ENCODE measurements around the gene NFIA. TPM values are rescaled to one million over a fixed set of nuclear protein-coding genes. Genes with fewer than 3 reads are reported as not detected.

NFIA gene
- total RNA-seq, 1 experiment from 2014 or later, result 6.3 TPM

- DNase-seq (ENCODE audit: low read depth), result no peak
Observed at GRCh38 chr1:61424382-61424781, 342.0 kb downstream of the NFIA start.

DNA sequence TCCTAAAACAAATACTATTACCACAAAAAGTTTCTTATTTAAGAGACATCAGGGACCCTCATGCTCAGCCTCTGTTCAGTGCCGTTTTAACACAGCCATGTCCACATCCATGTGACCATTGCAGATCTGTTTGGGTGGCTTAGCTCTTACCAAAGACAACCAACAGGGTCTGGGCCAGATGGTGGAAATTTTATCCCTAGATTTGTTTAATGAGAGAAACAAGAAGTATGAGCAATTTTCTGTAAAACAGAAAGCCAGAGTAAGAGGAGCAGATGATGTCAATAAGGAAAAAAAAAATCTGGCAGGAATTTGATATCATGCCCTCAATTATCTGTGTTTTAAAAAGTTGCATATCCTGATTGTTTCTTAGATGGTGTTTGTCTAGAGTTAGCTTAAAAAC, 342.7 kb downstream of the NFIA start:
- DNase-seq (ENCODE audit: low read depth), result no peak

GRCh38 chr1:61426254-61426653, 343.9 kb downstream of the NFIA start:
- DNase-seq (ENCODE audit: low read depth), result no peak

DNA sequence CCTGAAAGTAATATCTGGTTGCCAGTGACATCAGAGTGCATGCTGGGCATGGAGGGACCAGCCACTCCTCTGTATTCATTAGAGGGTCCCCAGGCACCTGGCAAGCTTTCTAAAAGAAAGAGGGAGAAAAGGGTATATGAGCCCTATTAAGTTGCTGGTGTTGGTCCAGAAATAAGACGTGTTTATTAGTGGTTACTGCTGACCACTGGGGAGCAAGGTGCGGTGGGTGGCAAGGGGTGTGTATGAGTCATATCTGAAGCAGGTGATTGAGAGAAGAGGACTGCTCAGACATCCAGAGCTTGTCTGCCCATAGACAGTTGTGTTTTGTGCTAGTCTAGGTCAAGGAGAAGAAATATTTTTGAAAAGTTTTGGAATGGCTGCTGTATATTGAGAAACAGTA, 344.5 kb downstream of the NFIA start:
- DNase-seq (ENCODE audit: low read depth), result no peak

- DNase-seq (ENCODE audit: low read depth), result no peak
Observed at GRCh38 chr1:61427510-61427909, 345.1 kb downstream of the NFIA start.

- DNase-seq (ENCODE audit: low read depth), result no peak
Observed at GRCh38 chr1:61428146-61428545, 345.8 kb downstream of the NFIA start.

DNA sequence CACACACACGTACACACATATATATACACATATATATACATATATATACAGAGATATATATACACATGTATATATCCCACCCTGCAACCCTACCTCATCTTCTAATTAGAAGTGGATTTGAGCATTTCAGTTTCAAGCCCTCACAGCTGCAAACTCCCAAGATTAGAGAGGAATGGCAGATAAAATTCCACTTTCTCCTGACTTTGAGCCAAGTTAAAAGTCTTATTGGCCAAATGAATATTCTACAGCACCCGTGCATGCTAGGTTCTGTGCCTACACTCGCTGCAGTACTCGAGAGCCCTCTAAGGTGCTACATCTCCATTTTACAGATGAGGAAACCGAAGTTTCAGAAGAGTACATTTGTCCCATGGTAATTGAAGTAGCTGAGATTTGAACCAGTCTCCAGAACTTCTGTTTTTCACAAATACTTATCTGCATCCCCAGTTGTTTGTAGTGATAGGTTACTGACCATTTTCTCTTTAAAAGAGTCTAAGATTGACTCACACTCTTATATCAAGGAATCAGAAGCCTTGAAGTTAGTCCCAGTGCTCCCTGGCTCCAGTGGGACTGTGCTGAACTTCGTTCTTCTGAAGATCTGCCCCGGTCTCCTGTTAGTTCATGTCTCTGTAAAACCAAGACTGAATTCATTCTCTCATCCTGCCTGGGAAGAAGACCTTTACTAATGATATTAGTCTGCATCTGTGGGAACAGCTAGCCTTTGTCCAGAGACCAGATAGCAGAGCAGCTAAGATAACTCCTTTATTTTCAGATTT, 350.4 kb downstream of the NFIA start:
- no peak for DNase-seq (ENCODE audit: low read depth)

DNA sequence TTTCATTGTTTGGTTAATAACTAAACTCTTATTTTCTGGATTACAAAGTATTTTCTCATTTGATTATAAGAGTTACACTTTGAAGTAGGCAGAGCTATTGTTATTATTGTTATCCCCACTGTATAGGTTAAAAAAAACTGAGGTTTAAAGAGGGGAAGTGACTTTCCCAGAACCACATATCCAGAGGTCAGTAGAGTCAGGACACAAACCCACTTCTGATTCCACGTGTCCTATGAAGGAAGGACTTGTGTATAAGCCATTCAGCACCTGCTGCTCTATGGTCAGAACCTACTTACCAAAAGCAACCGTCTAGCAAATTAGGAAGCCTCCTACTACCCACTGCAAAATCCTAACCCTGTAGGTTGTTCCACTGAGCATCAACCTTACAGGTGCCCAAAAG, 351.3 kb downstream of the NFIA start:
- no peak for DNase-seq (ENCODE audit: low read depth)

- peak; percentile 89 for DNase-seq (ENCODE audit: low read depth)
Observed at GRCh38 chr1:61434276-61434675, 351.9 kb downstream of the NFIA start.

DNA sequence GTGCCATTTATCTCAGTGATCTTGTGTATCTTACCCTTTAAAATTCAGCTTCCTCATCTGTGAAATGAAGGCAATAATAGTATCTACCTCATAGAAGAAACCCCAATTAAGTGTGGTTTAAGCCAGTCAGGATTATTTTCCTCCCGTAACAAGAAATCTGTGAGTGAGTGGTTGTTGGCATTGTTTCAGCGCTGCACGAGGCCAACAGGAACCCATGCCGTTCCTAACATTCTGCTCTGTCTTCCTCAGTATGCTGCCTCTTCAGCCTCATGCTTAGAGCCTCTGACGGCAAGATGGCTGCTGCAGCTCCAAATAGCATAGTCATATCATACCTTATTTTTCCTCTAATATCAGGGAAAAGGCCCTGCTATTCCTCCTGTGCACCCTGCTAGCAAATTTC, 352.9 kb downstream of the NFIA start:
- no peak for DNase-seq (ENCODE audit: low read depth)

DNA sequence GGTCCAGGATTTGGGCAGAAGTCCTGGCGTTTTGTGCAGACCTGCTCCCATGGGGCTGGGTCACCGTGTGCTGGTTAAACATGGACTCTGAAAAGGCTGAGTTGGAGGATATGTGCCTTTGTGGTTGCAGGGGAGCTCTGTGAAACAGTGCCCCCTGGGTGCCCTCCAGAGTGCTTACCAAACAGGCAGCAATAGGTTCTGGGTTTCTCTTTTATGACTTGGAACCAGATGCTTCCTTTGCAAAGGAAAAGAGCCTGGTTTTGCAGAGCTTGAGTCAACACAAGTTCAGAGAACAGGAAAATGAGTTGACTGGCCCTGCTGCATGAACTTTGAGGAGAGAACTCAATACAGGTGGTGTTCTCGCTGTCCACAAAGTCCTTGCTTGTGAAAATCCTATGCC, 353.7 kb downstream of the NFIA start:
- peak; percentile 33 for DNase-seq (ENCODE audit: low read depth)

GRCh38 chr1:61436491-61437120, 354.2 kb downstream of the NFIA start:
- no peak for DNase-seq (ENCODE audit: low read depth)

DNA sequence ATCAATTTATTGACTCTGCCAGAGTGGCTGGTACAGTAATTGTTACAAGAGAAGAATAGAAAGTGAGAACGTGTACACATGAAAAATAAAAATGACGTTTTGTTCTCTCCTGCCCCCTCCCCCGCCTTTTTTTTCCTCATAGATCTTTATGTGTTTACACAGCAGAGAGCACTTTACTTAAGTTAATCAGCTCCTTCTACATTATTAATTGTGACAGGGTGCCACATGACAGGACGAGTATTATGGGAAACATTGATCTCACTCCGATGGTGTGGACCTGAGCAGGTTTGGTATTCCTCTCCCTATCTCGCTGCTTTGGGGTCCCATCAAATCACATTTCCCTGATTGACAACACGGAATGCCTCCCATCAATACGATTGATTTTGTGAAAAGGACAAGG, 356.9 kb downstream of the NFIA start:
- DNase-seq (ENCODE audit: low read depth), result no peak

DNA sequence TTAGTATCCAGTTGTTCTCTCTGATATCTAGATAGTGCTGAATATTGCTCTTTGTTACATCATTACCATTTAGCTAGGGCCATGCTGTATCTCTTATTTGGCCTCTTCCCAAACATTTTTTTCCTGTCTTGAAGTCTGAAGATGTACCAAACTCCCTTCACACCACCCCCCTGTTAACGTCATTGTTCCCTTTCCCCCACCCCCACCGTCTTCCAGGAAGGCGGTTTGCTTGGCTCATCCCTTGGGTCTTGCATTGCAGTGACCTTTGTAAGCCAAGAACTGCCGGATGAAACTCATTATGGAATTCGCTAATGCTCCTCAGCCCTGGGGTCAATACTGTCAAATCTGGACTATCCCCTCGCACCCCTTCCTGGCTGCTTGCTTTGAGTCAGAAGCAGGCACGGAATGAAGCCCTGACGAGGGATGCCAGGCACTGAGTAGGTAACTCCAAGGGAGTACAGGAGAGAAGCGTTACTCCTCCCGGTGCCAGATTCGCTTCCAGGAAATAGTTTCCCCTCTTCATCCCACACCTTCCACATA, 359.4 kb downstream of the NFIA start:
- no peak for DNase-seq (ENCODE audit: low read depth)

- no peak for DNase-seq (ENCODE audit: low read depth)
Observed at GRCh38 chr1:61442544-61442943, 360.2 kb downstream of the NFIA start.

- no peak for DNase-seq (ENCODE audit: low read depth)
Observed at GRCh38 chr1:61444288-61444687, 361.9 kb downstream of the NFIA start.

- DNase-seq (ENCODE audit: low read depth), result no peak
Observed at GRCh38 chr1:61445269-61445825, 363.0 kb downstream of the NFIA start.

GRCh38 chr1:61446531-61446991, 364.2 kb downstream of the NFIA start:
- DNase-seq (ENCODE audit: low read depth), result no peak

GRCh38 chr1:61447106-61447967, 365.0 kb downstream of the NFIA start:
- DNase-seq (ENCODE audit: low read depth), result no peak

GRCh38 chr1:61447968-61448430, 365.6 kb downstream of the NFIA start:
- DNase-seq (ENCODE audit: low read depth), result no peak

GRCh38 chr1:61448914-61449313, 366.6 kb downstream of the NFIA start:
- no peak for DNase-seq (ENCODE audit: low read depth)

Measured in HT1080 (cell line).